AG04450 (cell line): ENCODE results near the gene DMD. TPM values are rescaled to one million over a fixed set of nuclear protein-coding genes. Genes with fewer than 3 reads are reported as not detected.

Experiments
- CTCF ChIA-PET: fragments of 300-600, 350-600 bp; formaldehyde crosslinking; extraction: SDS; loops from one replicate; lab custom pipeline; 2022; ENCODE audit warnings: antibody characterized with exemption, inconsistent platforms; lab: Charles Lee
- POLR2A ChIA-PET: fragments of 350-600 bp; formaldehyde crosslinking; extraction: SDS; loops from one replicate; lab custom pipeline; 2021; ENCODE audit warnings: antibody characterized with exemption, inconsistent platforms; lab: Yijun Ruan, JAX
- DNase-seq: peaks from one replicate; pipeline ENCODE4 v3.0.0-alpha.2; 2011; ENCODE audit warnings: low read depth, low spot score
- H3K27ac ChIP-seq: one replicate; pipeline ENCODE4 v1.5.1; 2012; ENCODE audit warnings: low read depth, low read length, control low read depth
- H3K27me3 ChIP-seq: one replicate; pipeline ENCODE4 v1.6.0; 2012; ENCODE audit warnings: low read length; ENCODE audit not compliant: control insufficient read depth, insufficient read depth
- H3K4me3 ChIP-seq: 2 replicates; pipeline ENCODE4 v1.5.1; 2011; ENCODE audit warnings: mild to moderate bottlenecking, low read depth, low read length, control low read depth
- H3K9me3 ChIP-seq: 2 replicates; pipeline ENCODE4 v1.5.1; 2012; ENCODE audit warnings: low read length; ENCODE audit not compliant: control insufficient read depth, insufficient read depth
- CTCF ChIP-seq: IDR thresholded peaks from 2 replicates; pipeline ENCODE4 v1.5.1; 2011; ENCODE audit warnings: low read depth, low read length, control low read depth, inconsistent platforms
- polyA plus RNA-seq: library from polyadenylated mRNA; depleted of rRNA; stranded (reverse); fragments of >200 nt; gene quantifications from 2 replicates; pipeline ENCODE4 v1.2.3, GENCODE V29; 2011

DMD gene
- polyA plus RNA-seq, 1 experiment: 7.6 TPM

GRCh38 chrX:31307952-31308351 lies 1903.4 kb downstream of the DMD start:
- CTCF ChIA-PET: no interaction called here

DNA sequence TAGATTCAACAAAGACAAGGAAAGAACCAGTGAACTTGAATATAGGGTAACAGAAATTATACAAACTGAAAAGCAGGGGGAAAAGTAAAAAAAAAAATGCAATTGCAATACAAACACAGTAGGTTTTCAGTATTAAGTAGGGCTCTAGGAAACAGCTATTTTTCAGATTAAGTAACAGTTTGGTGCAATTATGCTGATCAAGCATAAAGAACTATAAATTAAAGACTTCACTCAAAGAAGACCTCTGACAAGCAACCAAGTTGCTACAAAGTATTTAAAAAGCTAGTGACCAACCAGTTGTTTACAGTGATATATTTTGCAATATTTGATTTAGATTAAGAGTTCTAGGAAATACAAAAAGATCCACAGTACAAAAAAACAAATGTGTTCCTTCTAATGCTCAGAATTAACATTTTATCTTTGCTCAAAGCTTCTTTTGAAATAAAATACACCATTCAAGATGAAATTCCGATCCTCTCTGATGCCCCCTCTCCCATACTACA lies 1908.7 kb downstream of the DMD start:
- TF ChIP-seq CTCF: no peak
- ChIA-PET CTCF (no interaction called here), POLR2A (no interaction called here)
- H3K27ac ChIP-seq: no peak overlapping the region
- H3K9me3 ChIP-seq: no peaks in the 10 kb centered on the region
- DNase-seq: no peak
- no peaks in the 10 kb centered on the region for H3K27me3 ChIP-seq
- no peak overlapping the region for H3K4me3 ChIP-seq

More at GRCh38 chrX:31307952-31308351, 1903.4 kb downstream of the DMD start:
- no peak for TF ChIP-seq CTCF
- no peak for DNase-seq
- H3K9me3 ChIP-seq: no peaks in the 10 kb centered on the region
- no peaks in the 10 kb centered on the region for H3K27me3 ChIP-seq
- no peak overlapping the region for H3K27ac ChIP-seq
- POLR2A ChIA-PET: no interaction called here
- no peak overlapping the region for H3K4me3 ChIP-seq

DNA sequence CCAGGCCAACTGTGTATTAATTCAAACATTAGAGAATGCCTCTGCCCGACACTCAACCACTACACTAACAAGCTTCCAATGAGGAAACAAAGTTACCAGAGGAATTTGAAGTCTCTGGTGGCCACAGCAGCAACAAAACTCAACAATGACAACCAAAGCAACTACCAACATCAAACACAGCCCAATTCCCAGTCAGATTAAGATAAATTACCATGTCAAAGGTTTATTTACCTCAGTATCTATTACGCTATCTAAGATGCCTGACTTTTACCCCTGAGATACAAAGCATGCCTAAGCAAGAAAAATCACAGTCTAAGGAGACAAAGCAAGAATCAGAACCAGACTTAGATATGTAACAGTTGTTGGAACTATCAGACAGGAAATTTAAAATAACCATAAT lies 1909.4 kb downstream of the DMD start:
- H3K27me3 ChIP-seq: no peaks in the 10 kb centered on the region
- no peak overlapping the region for H3K4me3 ChIP-seq
- no peak for DNase-seq
- ChIA-PET CTCF (no interaction called here), POLR2A (no interaction called here)
- no peak for TF ChIP-seq CTCF
- no peaks in the 10 kb centered on the region for H3K9me3 ChIP-seq
- H3K27ac ChIP-seq: no peak overlapping the region

DNA sequence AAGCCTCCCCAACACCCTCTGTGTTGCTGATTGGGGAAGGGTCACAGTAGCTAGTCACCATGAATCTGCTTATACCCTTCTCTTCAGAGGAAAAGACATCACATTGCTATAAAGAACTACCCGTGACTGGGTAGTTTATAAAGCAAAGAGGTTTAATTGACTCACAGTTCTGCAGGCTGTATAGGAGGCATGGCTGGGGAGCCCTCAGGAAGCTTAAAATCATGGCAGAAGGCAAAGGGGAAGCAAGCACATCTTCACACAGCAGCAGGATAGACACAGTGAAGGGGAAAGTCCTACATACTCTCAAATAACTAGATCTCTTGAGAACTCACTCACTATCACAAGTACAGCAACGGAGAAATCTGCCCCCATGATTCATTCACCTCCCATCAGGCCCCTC lies 1910.1 kb downstream of the DMD start:
- no peak for TF ChIP-seq CTCF
- Histone ChIP-seq H3K4me3 (no peak overlapping the region), H3K27ac (no peak overlapping the region), H3K27me3 (no peaks in the 10 kb centered on the region), H3K9me3 (no peaks in the 10 kb centered on the region)
- CTCF ChIA-PET: no interaction called here
- no peak for DNase-seq
- POLR2A ChIA-PET: no interaction called here

DNA sequence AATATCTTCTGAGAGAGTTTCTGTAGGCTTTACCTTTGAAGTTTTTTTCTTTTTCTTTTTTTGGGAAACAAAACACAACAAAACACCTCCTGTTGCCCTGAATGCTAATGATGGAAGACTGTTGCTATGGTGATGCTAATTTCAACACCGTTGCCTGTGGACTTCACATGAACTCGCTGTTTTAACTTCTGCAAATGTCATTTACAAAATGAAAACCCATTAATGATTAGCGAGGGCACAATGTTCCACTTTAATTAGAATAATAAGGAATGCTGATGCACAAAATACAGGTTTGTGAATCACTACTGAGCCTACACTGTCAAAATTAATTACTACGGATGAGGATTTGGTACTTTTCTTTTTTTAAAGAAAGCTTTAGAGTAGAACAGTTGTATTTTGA lies 1912.4 kb downstream of the DMD start:
- ChIA-PET POLR2A (no interaction called here), CTCF (no interaction called here)
- no peak for TF ChIP-seq CTCF
- no peak for DNase-seq
- Histone ChIP-seq H3K9me3 (no peaks in the 10 kb centered on the region), H3K27me3 (no peaks in the 10 kb centered on the region), H3K27ac (no peak overlapping the region), H3K4me3 (no peak overlapping the region)
